Gastrocnemius medialis (tissue), 4 donors: ENCODE results near the gene GALNT16.

Experiments
- POLR2A ChIP-seq, 2 donors: fragments of 450-650 bp; IDR thresholded peaks; one replicate each; pipeline ENCODE4 v1.6.1; 2017; ENCODE audit warnings: antibody characterized with exemption in 2 of 2, mild to moderate bottlenecking in 2 of 2, moderate library complexity in 2 of 2
- TF ChIP-seq, protein P1 (sequence below), 5 experiments: fragments of 450-650 bp in 3 of 5; fragments of 200-600 bp in 2 of 5; sonication (generic) in 2 of 5; IDR thresholded peaks in 4 of 5; conservative IDR thresholded peaks in 1 of 5; 1 replicate in 4 of 5; 2 replicates in 1 of 5; pipeline ENCODE4 v1.5.1; 2016 to 2019; ENCODE audit warnings: antibody characterized with exemption in 5 of 5, mild to moderate bottlenecking in 3 of 5, moderate library complexity in 3 of 5

GRCh38 chr14:69364378-69364777 is 104.4 kb downstream of the GALNT16 start:
- TF ChIP-seq, protein P1, sequence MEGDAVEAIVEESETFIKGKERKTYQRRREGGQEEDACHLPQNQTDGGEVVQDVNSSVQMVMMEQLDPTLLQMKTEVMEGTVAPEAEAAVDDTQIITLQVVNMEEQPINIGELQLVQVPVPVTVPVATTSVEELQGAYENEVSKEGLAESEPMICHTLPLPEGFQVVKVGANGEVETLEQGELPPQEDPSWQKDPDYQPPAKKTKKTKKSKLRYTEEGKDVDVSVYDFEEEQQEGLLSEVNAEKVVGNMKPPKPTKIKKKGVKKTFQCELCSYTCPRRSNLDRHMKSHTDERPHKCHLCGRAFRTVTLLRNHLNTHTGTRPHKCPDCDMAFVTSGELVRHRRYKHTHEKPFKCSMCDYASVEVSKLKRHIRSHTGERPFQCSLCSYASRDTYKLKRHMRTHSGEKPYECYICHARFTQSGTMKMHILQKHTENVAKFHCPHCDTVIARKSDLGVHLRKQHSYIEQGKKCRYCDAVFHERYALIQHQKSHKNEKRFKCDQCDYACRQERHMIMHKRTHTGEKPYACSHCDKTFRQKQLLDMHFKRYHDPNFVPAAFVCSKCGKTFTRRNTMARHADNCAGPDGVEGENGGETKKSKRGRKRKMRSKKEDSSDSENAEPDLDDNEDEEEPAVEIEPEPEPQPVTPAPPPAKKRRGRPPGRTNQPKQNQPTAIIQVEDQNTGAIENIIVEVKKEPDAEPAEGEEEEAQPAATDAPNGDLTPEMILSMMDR (IDR thresholded peaks at IDR 0.05 in 4 of 5, conservative IDR thresholded peaks at IDR 0.05 in 1 of 5), result no peak
- TF ChIP-seq POLR2A (IDR thresholded peaks at IDR 0.05), result no peak
